Activated T-helper 1 cell treated with anti-CD3 and anti-CD28 coated beads, Interleukin-2, amount 50 U/mL, for 16 hours (primary cell): ENCODE data around the gene PRSS50.
"Not testable (repeated sequence)": the region's sequence is repeated elsewhere in the genome, so short reads cannot be mapped to it uniquely, and the experiment has no call there.

ENCODE experiments used
- DNase-seq, 2 donors: peaks; one replicate each; pipeline ENCODE4 v3.0.0-alpha.2; 2020; ENCODE audit warnings: low read depth in 1 of 2, low spot score in 1 of 2

The PRSS50 gene

GRCh38 chr3:46717447-46718231, at the start of gene PRSS50:
Gene PRSS50, minus strand, starts transcription at chr3:46717869. Its CDS starts 45 bp downstream, at chr3:46717824.
- DNase-seq = no peak

- DNase-seq = no peak
These were observed 46.5 kb upstream of the PRSS50 start for GRCh38 chr3:46764206-46764605.

- DNase-seq = no peak
These were observed 45.5 kb upstream of the PRSS50 start for GRCh38 chr3:46763178-46763577.

- no peak for DNase-seq
These were observed 41.8 kb upstream of the PRSS50 start for GRCh38 chr3:46759239-46760167.

GRCh38 chr3:46756642-46757041, 39.0 kb upstream of the PRSS50 start:
- no peak for DNase-seq

GRCh38 chr3:46755646-46756045, 38.0 kb upstream of the PRSS50 start:
- DNase-seq = no peak

GRCh38 chr3:46753127-46753526, 35.5 kb upstream of the PRSS50 start:
- not testable (repeated sequence) for DNase-seq

GRCh38 chr3:46750555-46751038, 32.9 kb upstream of the PRSS50 start:
- no peak for DNase-seq

GRCh38 chr3:46749129-46749528, 31.5 kb upstream of the PRSS50 start:
- no peak for DNase-seq

GRCh38 chr3:46748170-46748569, 30.5 kb upstream of the PRSS50 start:
- DNase-seq = no peak

GRCh38 chr3:46746711-46747110, 29.0 kb upstream of the PRSS50 start:
- DNase-seq = no peak

- DNase-seq = no peak
These were observed 25.4 kb upstream of the PRSS50 start for GRCh38 chr3:46742992-46743585.

GRCh38 chr3:46739565-46739964, 21.9 kb upstream of the PRSS50 start:
- not testable (repeated sequence) for DNase-seq

- DNase-seq = no peak
These were observed 19.7 kb upstream of the PRSS50 start for GRCh38 chr3:46737329-46737731.

- no peak for DNase-seq
These were observed 18.6 kb upstream of the PRSS50 start for GRCh38 chr3:46736006-46736872.

- no peak for DNase-seq
These were observed 17.1 kb upstream of the PRSS50 start for GRCh38 chr3:46734773-46735172.

GRCh38 chr3:46733026-46733800, 15.5 kb upstream of the PRSS50 start:
- DNase-seq = no peak

- DNase-seq = no peak
These were observed 14.1 kb upstream of the PRSS50 start for GRCh38 chr3:46731795-46732194.

- no peak for DNase-seq
These were observed 13.2 kb upstream of the PRSS50 start for GRCh38 chr3:46730819-46731218.

- no peak for DNase-seq
These were observed 11.4 kb upstream of the PRSS50 start for GRCh38 chr3:46729038-46729437.
